WERI-Rb-1 (cell line): ENCODE measurements around the gene DMBX1.

Experiments
- DNase-seq: peaks from one replicate; pipeline ENCODE4 v3.0.0-alpha.2; 2020
- H3K27ac ChIP-seq: fragments of 250-450 bp; sonication (Bioruptor Pico); 2 replicates; pipeline ENCODE4 v1.5.1; 2020; ENCODE audit warnings: mild to moderate bottlenecking, moderate library complexity
- H3K27me3 ChIP-seq: fragments of 250-450 bp; sonication (Bioruptor Pico); 2 replicates; pipeline ENCODE4 v1.5.1; 2021; ENCODE audit warnings: mild to moderate bottlenecking, low read depth, moderate library complexity; ENCODE audit not compliant: insufficient read depth, severe bottlenecking
- H3K36me3 ChIP-seq: fragments of 250-450 bp; sonication (Bioruptor Pico); 2 replicates; pipeline ENCODE4 v1.5.1; 2020; ENCODE audit warnings: mild to moderate bottlenecking, moderate library complexity
- H3K4me3 ChIP-seq: 2 replicates; pipeline ENCODE4 v1.5.1; 2011; ENCODE audit warnings: low read depth, mild to moderate bottlenecking, control low read depth, low read length
- H3K9me3 ChIP-seq: fragments of 250-450 bp; sonication (Bioruptor Pico); 2 replicates; pipeline ENCODE4 v1.5.1; 2021; ENCODE audit warnings: mild to moderate bottlenecking, moderate library complexity; ENCODE audit not compliant: severe bottlenecking
- CTCF ChIP-seq: IDR thresholded peaks from 2 replicates; pipeline ENCODE4 v1.5.1; 2011; ENCODE audit warnings: low read depth, mild to moderate bottlenecking, control low read depth, inconsistent platforms, low read length

DMBX1 gene

DNA sequence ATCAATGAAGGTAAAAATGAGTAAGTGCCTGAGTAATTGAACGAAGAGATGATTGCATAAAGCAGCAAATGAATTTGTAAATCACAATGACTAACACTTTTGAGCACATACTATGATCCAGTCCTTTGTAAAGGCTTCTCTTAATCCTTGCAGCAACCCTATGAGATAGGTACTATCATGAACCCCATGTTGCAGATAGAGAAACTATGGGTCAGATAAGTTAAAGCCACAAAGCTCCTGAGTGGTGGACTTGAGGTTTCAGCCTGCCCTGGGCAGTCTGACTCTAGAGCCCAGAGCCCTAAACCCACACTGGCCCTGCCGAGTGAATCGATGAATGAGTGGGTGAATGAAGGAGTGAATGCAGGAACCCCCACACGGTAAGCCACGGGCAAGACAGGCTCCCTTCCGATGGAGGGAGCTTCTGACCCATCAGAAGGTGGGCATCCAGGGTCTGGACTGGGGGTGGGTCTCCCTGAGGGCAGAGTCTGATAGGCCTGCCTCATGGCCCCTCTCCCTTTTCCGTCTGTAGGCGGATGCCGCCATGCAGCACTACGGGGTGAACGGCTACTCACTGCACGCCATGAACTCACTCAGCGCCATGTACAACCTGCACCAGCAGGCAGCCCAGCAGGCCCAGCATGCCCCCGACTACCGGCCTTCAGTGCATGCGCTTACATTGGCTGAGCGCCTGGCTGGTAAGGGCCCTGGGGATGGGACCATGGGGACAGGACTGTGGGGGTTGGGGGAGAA, 17.0 kb downstream of the DMBX1 start:
- Histone ChIP-seq H3K27me3 (no peaks in the 10 kb centered on the region), H3K4me3 (no peak overlapping the region), H3K9me3 (no peaks in the 10 kb centered on the region), H3K27ac (no peak overlapping the region), H3K36me3 (no peaks in the 10 kb centered on the region)
- no peak for DNase-seq
- TF ChIP-seq CTCF = no peak

- Histone ChIP-seq H3K27me3 (no peaks in the 10 kb centered on the region), H3K36me3 (no peaks in the 10 kb centered on the region), H3K27ac (no peak overlapping the region), H3K9me3 (no peaks in the 10 kb centered on the region), H3K4me3 (no peak overlapping the region)
- TF ChIP-seq CTCF = no peak
- no peak for DNase-seq
Measured at GRCh38 chr1:46508757-46509156, 19.1 kb downstream of the DMBX1 start.

- Histone ChIP-seq H3K27me3 (no peaks in the 10 kb centered on the region), H3K36me3 (no peaks in the 10 kb centered on the region), H3K4me3 (no peak overlapping the region), H3K27ac (no peak overlapping the region), H3K9me3 (no peaks in the 10 kb centered on the region)
- no peak for DNase-seq
- TF ChIP-seq CTCF = no peak
Measured at GRCh38 chr1:46510341-46510997, 20.8 kb downstream of the DMBX1 start.

DNA sequence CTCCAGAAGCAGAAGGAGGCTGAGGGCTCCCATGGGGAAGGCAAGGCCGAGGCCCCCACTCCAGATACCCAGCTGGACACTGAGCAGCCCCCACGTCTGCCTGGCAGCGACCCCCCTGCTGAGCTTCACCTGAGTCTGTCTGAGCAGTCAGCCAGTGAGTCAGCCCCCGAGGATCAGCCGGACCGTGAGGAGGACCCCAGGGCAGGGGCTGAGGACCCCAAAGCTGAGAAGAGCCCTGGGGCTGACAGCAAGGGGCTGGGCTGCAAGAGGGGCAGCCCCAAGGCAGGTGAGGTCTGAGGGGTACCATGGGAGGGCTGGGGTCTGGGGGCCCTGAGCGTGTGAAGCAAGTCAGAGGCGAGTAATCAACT, 21.3 kb downstream of the DMBX1 start:
- Histone ChIP-seq H3K36me3 (no peaks in the 10 kb centered on the region), H3K27ac (no peak overlapping the region), H3K9me3 (no peaks in the 10 kb centered on the region), H3K27me3 (no peaks in the 10 kb centered on the region), H3K4me3 (no peak overlapping the region)
- no peak for TF ChIP-seq CTCF
- no peak for DNase-seq

GRCh38 chr1:46512135-46512791, 22.6 kb downstream of the DMBX1 start:
- Histone ChIP-seq H3K36me3 (no peaks in the 10 kb centered on the region), H3K27ac (no peak overlapping the region), H3K9me3 (no peaks in the 10 kb centered on the region), H3K27me3 (no peaks in the 10 kb centered on the region), H3K4me3 (no peak overlapping the region)
- DNase-seq = no peak
- TF ChIP-seq CTCF = no peak
